Neural progenitor cell (in vitro differentiated cells): ENCODE results near the gene FREM1.

Source experiments
- EZH2 ChIP-seq: fragments of 200-600 bp; sonication (generic); IDR thresholded peaks from 2 replicates; pipeline ENCODE4 v1.6.1; 2017; ENCODE audit warnings: antibody characterized with exemption, mild to moderate bottlenecking, moderate library complexity
- TF ChIP-seq, protein P1 (sequence below): fragments of 200-600 bp; sonication (generic); IDR thresholded peaks from 2 replicates; pipeline ENCODE4 v1.5.1; 2017; ENCODE audit warnings: antibody characterized with exemption, mild to moderate bottlenecking

DNA sequence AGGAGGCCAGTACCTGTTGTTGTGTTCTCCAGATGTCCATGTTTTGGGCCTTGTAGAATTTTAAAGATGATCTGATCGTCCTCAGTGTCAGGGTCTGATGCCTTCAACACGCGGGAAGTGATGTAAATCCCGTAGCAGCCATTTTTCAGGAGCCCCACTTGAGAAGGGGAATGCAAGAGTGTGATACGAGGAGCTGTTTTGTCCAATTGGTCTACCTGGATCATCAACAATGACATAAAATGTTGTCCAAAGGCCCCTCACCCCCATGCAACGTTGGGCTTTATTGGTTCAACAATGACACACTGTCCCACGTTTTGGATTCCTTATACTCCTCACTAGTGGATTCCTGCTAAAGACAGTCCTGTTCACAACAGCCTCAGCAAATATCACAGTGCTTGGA lies 139.6 kb downstream of the FREM1 start:
- TF ChIP-seq, protein P1, sequence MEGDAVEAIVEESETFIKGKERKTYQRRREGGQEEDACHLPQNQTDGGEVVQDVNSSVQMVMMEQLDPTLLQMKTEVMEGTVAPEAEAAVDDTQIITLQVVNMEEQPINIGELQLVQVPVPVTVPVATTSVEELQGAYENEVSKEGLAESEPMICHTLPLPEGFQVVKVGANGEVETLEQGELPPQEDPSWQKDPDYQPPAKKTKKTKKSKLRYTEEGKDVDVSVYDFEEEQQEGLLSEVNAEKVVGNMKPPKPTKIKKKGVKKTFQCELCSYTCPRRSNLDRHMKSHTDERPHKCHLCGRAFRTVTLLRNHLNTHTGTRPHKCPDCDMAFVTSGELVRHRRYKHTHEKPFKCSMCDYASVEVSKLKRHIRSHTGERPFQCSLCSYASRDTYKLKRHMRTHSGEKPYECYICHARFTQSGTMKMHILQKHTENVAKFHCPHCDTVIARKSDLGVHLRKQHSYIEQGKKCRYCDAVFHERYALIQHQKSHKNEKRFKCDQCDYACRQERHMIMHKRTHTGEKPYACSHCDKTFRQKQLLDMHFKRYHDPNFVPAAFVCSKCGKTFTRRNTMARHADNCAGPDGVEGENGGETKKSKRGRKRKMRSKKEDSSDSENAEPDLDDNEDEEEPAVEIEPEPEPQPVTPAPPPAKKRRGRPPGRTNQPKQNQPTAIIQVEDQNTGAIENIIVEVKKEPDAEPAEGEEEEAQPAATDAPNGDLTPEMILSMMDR = no peak
- TF ChIP-seq EZH2 = no peak
